ENCODE measurements around the gene RNU1-2. TPM values are rescaled to one million over a fixed set of nuclear protein-coding genes. Genes with fewer than 3 reads are reported as not detected.
"Not testable (repeated sequence)": the region's sequence is repeated elsewhere in the genome, so short reads cannot be mapped to it uniquely, and the experiment has no call there.

The RNU1-2 gene
- total RNA-seq, 1 donor from 2014 or later, result 3,041 TPM

DNA sequence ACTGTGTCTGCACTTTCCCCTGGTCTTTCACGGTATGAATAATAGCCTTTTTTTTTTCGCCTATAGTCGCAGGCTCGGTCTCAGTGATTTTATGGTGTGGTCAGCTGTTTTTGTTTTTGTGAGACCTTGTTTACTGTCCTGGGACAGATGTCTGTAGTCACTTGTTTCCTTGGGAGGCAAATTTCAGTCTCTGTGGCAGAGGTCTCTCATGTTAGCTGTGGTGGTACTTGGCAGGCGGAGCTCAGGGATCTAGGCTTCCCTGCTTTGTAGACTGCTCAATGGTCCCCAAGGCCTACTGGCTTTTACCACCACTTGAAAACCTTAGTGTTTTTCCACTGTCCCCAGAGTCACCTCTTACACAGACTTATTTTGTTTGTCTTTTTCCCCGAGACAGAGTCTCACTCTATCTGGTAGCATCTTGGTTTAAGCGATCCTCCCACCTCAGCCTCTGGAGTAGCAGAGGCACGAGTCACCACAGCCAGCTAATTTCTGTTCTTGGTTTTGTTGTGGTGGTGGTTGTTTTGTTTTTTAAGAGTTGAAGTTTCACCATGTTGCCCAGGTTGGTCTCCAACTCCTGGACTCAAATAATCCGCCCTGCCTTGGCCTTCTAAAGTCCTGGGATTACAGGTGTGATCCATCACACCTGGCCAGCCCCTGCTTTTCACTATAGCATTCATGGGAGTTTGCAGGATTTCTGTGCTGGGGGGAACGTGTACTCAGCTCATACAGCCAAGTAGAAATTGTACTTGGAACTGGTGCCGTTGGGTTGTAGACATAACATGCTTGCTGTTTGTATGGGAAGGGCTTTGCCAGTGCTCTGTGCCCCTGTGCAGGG, 10.3 kb downstream of the RNU1-2 start:
- Mint-ChIP-seq H3K27ac (no peak overlapping the region), H3K27me3 (ENCODE audit: insufficient read depth) (peaks cover 2% of the 10 kb centered on the region), H3K4me1 (ENCODE audit: low read depth) (peaks cover 13% of the 10 kb centered on the region), H3K4me3 (no peak overlapping the region), H3K36me3 (ENCODE audit: low read depth) (peaks cover 2% of the 10 kb centered on the region), H3K9me3 (no peaks in the 10 kb centered on the region)
- DNase-seq (ENCODE audit: low spot score), result no peak
- intact Hi-C loops (cut with micrococcal nuclease), result loop anchor here (1.0 to 10.0 kb wide), 8 partner anchors 7 to 1301 kb away; partner anchors contain the start of genes NECAP2, SDHB and SZRD1

- H3K4me1 Mint-ChIP-seq (ENCODE audit: low read depth), result peaks cover 11% of the 10 kb centered on the region
- H3K9me3 Mint-ChIP-seq, result no peaks in the 10 kb centered on the region
- no peak overlapping the region for H3K4me3 Mint-ChIP-seq
- DNase-seq (ENCODE audit: low spot score), result no peak
- H3K27ac Mint-ChIP-seq, result no peak overlapping the region
- H3K36me3 Mint-ChIP-seq (ENCODE audit: low read depth), result peaks cover 2% of the 10 kb centered on the region
- H3K27me3 Mint-ChIP-seq (ENCODE audit: insufficient read depth), result peaks cover 2% of the 10 kb centered on the region
- intact Hi-C loops (cut with micrococcal nuclease), result loop anchor here (5.0 to 10.0 kb wide), 3 partner anchors 465 to 1302 kb away; partner anchors contain the start of gene NECAP2
These were observed 11.1 kb downstream of the RNU1-2 start for GRCh38 chr1:16906873-16907272.

DNA sequence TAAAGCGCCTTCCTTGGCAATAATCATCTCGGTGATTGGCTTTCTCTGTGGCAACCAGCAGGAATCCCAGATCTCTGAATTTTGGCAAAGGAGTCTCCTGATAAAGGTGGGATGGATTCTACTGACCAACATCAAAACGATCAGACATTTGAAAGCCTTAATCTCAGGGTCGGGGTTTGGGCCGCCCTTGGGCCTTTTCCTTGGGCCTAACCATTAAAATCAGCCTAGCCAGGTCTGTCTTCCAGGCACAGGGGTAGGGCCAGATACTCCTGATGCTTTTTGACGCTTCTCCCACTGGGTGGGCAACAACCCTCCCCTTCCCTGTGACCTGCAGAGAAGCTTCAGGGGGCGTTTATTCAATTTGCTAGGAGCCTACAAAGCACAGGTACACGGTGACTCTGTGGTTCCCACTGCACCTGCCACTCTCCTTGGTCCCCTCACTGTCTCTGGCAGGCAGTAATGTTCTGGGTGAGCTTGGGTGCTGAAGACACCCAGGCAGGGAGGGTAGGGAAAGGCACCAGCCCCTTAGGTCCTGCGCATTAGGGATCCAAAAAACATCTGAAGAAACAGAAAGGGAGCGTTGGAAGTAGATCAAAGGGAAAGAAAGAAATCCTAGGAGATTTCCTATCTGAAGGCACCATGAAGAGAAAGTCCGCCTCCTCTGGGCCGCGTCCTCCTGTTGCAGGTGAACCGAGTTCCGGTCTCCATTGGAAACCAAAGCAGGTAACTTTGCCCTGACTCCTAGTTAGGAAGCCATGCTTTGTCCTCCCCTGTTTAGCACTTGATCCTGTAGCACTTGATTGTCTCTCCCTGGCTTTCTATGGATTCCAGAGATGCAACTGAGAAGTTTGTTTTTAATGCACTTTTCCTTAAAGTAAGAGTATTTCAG, 12.3 kb downstream of the RNU1-2 start:
- Mint-ChIP-seq H3K27me3 (ENCODE audit: insufficient read depth) (peaks cover 2% of the 10 kb centered on the region), H3K9me3 (no peaks in the 10 kb centered on the region), H3K36me3 (ENCODE audit: low read depth) (peaks cover 2% of the 10 kb centered on the region), H3K4me1 (ENCODE audit: low read depth) (peaks cover 22% of the 10 kb centered on the region), H3K4me3 (no peak overlapping the region), H3K27ac (no peak overlapping the region)
- DNase-seq (ENCODE audit: low spot score), result no peak
- intact Hi-C loops (cut with micrococcal nuclease), result loop anchor here (5.0 to 10.0 kb wide), 3 partner anchors 466 to 1303 kb away; partner anchors contain the start of gene NECAP2

- peak overlapping the region; percentile 40 for H3K27ac Mint-ChIP-seq
- not testable (repeated sequence) for H3K27me3 Mint-ChIP-seq (ENCODE audit: insufficient read depth); H3K36me3 Mint-ChIP-seq (ENCODE audit: low read depth); DNase-seq (ENCODE audit: low spot score); H3K9me3 Mint-ChIP-seq
- H3K4me1 Mint-ChIP-seq (ENCODE audit: low read depth), result peaks cover 39% of the 10 kb centered on the region
- peak overlapping the region; percentile 42 for H3K4me3 Mint-ChIP-seq
- intact Hi-C loops (cut with micrococcal nuclease), result loop anchor here (2.0 kb wide), 1 partner anchor 49 kb away; no protein-coding TSS in a partner anchor
These were observed 16.3 kb downstream of the RNU1-2 start for GRCh38 chr1:16911851-16912721.

DNA sequence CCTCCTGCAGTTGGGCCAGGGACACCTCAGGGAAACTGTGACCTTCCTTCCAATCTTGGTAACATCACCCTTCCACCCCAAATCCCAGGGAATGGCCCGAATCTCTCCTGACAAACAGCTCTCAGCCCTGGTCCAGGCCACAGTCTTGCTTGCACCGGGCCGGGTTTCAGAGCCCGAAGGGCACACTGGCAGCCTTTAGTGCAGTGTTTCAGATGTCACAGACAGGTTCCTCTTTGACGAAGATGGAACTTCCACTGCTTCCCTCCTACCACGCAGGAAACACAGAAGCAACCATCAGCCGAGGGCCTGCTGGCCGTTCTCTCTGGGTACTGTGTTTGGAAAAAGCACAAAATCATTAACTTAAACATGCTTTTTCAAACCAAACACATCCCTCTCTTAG, 17.0 kb downstream of the RNU1-2 start:
- not testable (repeated sequence) for H3K36me3 Mint-ChIP-seq (ENCODE audit: low read depth)
- peak overlapping the region; percentile 81 for H3K4me3 Mint-ChIP-seq
- intact Hi-C loops (cut with micrococcal nuclease), result loop anchor here (1.0 to 2.0 kb wide), 2 partner anchors 7 to 48 kb away; no protein-coding TSS in a partner anchor

DNA sequence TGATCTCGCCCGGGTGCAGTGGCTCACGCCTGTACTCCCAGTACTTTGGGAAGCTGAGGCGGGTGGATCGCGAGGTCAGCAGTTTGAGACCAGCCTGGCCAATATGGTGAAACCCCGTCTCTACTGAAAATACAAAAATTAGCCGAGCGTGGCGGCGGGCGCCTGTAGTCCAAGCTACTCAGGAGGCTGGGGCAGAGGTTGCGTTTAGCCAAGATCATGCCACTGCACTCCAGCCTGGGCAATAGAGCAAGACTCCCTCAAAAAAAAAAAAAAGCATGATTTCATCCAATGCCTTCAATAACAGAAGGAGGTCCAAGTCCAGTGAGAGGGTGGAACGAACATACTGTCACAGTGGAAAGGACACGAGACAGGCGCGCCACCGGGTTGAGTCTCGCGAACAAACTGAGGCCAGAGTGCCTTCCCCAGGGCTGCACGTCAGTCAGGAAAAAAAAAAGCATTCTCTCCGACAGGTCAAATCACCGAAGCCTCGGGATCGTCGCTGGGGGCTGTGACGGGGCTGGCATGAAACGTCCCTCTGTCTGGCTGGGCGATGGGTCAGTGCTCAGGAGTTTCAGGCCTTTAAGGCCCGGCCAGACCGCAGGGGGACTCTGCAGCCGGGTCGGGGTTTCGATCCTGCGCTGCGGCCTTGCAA, 17.5 kb downstream of the RNU1-2 start:
- Mint-ChIP-seq H3K27ac (no peak overlapping the region), H3K36me3 (ENCODE audit: low read depth) (no peaks in the 10 kb centered on the region), H3K4me3 (peak overlapping the region; percentile 81), H3K9me3 (no peaks in the 10 kb centered on the region), H3K27me3 (ENCODE audit: insufficient read depth) (peaks cover 2% of the 10 kb centered on the region), H3K4me1 (ENCODE audit: low read depth) (peaks cover 33% of the 10 kb centered on the region)
- intact Hi-C loops (cut with micrococcal nuclease), result loop anchor here (1.0 to 2.0 kb wide), 2 partner anchors 8 to 47 kb away; no protein-coding TSS in a partner anchor
- no peak for DNase-seq (ENCODE audit: low spot score)

More for the DNA sequence above, 17.0 kb downstream of the RNU1-2 start:
- DNase-seq (ENCODE audit: low spot score); H3K9me3 Mint-ChIP-seq; H3K27ac Mint-ChIP-seq; H3K27me3 Mint-ChIP-seq (ENCODE audit: insufficient read depth): not testable (repeated sequence)
- peaks cover 34% of the 10 kb centered on the region for H3K4me1 Mint-ChIP-seq (ENCODE audit: low read depth)

GRCh38 chr1:16913833-16914662, 18.3 kb downstream of the RNU1-2 start:
- intact Hi-C loops (cut with micrococcal nuclease), result loop anchor here (1.0 to 2.0 kb wide), 2 partner anchors 9 to 47 kb away; no protein-coding TSS in a partner anchor
- Mint-ChIP-seq H3K27ac (peak overlapping the region; percentile 63), H3K4me3 (peak overlapping the region; percentile 88), H3K27me3 (ENCODE audit: insufficient read depth) (peaks cover 2% of the 10 kb centered on the region), H3K4me1 (ENCODE audit: low read depth) (peaks cover 33% of the 10 kb centered on the region), H3K9me3 (no peaks in the 10 kb centered on the region), H3K36me3 (ENCODE audit: low read depth) (no peaks in the 10 kb centered on the region)
- DNase-seq (ENCODE audit: low spot score), result peak; percentile 89

DNA sequence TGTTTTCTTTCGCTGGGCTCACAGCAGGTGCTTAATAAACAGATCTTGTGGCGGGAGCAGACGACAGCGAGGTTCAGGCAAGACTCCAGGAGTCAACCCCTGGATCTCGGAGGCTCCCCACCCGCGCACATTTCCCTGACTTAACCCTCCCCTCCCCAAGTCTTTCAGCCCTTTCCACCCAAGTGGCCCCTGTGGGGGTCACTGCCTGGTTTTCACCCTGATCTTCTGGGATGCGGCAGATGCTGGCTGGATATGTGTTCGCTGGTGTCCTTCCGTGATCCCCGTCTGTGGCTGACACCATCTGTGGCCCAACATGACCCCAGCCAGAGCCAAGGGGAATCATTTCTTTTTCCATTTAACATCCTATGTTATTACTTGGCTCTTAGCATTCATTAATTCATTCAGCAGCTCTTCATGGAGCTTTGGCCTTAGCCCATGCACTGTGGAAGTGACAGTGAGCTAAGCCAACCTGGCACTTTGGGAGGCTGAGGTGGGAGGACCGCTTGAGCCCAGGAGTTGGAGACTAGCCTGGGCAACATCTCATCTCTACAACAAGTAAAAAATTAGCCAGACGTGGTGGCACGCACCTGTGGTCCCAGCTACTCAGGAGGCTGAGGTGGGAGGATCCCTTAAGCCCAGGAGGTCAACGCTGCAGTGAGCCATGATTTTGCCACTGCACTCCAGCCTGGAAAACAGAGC, 19.3 kb downstream of the RNU1-2 start:
- Mint-ChIP-seq H3K4me1 (ENCODE audit: low read depth) (peaks cover 33% of the 10 kb centered on the region), H3K27ac (peak overlapping the region; percentile 63), H3K4me3 (peak overlapping the region; percentile 88)
- intact Hi-C loops (cut with micrococcal nuclease); H3K36me3 Mint-ChIP-seq (ENCODE audit: low read depth); H3K9me3 Mint-ChIP-seq; DNase-seq (ENCODE audit: low spot score); H3K27me3 Mint-ChIP-seq (ENCODE audit: insufficient read depth): not testable (repeated sequence)

- Mint-ChIP-seq H3K27me3 (ENCODE audit: insufficient read depth) (no peaks in the 10 kb centered on the region), H3K4me3 (peak overlapping the region; percentile 88), H3K36me3 (ENCODE audit: low read depth) (no peaks in the 10 kb centered on the region), H3K9me3 (no peaks in the 10 kb centered on the region), H3K4me1 (ENCODE audit: low read depth) (peaks cover 33% of the 10 kb centered on the region), H3K27ac (no peak overlapping the region)
- DNase-seq (ENCODE audit: low spot score), result no peak
- intact Hi-C loops (cut with micrococcal nuclease), result no loop called here
These were observed 19.8 kb downstream of the RNU1-2 start for GRCh38 chr1:16915627-16915973.

GRCh38 chr1:16916036-16916880, 20.5 kb downstream of the RNU1-2 start:
- intact Hi-C loops (cut with micrococcal nuclease); DNase-seq (ENCODE audit: low spot score); H3K27ac Mint-ChIP-seq; H3K9me3 Mint-ChIP-seq; H3K36me3 Mint-ChIP-seq (ENCODE audit: low read depth); H3K27me3 Mint-ChIP-seq (ENCODE audit: insufficient read depth): not testable (repeated sequence)
- Mint-ChIP-seq H3K4me1 (ENCODE audit: low read depth) (peaks cover 34% of the 10 kb centered on the region), H3K4me3 (peak overlapping the region; percentile 13)
